Measurements from ENCODE around the gene ADGRF4.

DNA sequence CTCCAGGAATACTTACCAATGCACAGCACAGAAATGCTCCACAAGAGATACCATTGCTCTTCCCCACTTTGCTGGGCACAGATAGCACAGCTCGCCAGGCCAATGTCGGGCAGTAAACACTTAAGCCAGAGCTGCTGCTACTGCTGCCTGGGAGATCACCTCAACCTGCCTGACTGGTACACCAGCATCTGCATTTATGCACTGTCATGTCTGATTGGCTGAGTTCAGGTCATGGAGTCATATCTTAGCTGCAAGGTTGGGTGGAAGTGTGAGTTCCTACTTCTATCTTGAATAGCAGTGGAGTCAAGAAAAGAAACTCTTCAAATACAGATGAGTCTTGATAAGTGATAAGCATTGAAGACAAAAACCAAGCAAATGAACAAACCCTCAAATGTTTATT lies 10.9 kb upstream of the ADGRF4 start:
- TF ChIP-seq, protein P1, sequence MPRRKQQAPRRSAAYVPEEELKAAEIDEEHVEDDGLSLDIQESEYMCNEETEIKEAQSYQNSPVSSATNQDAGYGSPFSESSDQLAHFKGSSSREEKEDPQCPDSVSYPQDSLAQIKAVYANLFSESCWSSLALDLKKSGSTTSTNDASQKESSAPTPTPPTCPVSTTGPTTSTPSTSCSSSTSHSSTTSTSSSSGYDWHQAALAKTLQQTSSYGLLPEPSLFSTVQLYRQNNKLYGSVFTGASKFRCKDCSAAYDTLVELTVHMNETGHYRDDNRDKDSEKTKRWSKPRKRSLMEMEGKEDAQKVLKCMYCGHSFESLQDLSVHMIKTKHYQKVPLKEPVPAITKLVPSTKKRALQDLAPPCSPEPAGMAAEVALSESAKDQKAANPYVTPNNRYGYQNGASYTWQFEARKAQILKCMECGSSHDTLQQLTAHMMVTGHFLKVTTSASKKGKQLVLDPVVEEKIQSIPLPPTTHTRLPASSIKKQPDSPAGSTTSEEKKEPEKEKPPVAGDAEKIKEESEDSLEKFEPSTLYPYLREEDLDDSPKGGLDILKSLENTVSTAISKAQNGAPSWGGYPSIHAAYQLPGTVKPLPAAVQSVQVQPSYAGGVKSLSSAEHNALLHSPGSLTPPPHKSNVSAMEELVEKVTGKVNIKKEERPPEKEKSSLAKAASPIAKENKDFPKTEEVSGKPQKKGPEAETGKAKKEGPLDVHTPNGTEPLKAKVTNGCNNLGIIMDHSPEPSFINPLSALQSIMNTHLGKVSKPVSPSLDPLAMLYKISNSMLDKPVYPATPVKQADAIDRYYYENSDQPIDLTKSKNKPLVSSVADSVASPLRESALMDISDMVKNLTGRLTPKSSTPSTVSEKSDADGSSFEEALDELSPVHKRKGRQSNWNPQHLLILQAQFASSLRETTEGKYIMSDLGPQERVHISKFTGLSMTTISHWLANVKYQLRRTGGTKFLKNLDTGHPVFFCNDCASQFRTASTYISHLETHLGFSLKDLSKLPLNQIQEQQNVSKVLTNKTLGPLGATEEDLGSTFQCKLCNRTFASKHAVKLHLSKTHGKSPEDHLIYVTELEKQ (CRISPR knock-in tag; IDR thresholded peaks at IDR 0.05), result no peak
- TF ChIP-seq RFX1 (IDR thresholded peaks at IDR 0.05) (no peak), POLR2AphosphoS5 (IDR thresholded peaks at IDR 0.05; ENCODE audit: control insufficient read depth, insufficient read depth, low read depth, low read length) (no peak), SP1 (CRISPR knock-in tag; IDR thresholded peaks at IDR 0.05) (no peak), YY1 (IDR thresholded peaks at IDR 0.05; ENCODE audit: borderline replicate concordance in 1 of 3, control insufficient read depth in 1 of 3, extremely low read depth in 1 of 3, insufficient read depth in 3 of 3, insufficient read length in 1 of 3, insufficient replicate concordance in 2 of 3, low read depth in 1 of 3, low read length in 2 of 3) (no peak), DPF2 (IDR thresholded peaks at IDR 0.05) (no peak), ETS2 (tag; IDR thresholded peaks at IDR 0.05; ENCODE audit: borderline replicate concordance, poor library complexity, severe bottlenecking) (no peak), GABPA (tag; conservative IDR thresholded peaks at IDR 0.05; ENCODE audit: low read depth) (no peak)
- TF ChIP-seq, protein P2, sequence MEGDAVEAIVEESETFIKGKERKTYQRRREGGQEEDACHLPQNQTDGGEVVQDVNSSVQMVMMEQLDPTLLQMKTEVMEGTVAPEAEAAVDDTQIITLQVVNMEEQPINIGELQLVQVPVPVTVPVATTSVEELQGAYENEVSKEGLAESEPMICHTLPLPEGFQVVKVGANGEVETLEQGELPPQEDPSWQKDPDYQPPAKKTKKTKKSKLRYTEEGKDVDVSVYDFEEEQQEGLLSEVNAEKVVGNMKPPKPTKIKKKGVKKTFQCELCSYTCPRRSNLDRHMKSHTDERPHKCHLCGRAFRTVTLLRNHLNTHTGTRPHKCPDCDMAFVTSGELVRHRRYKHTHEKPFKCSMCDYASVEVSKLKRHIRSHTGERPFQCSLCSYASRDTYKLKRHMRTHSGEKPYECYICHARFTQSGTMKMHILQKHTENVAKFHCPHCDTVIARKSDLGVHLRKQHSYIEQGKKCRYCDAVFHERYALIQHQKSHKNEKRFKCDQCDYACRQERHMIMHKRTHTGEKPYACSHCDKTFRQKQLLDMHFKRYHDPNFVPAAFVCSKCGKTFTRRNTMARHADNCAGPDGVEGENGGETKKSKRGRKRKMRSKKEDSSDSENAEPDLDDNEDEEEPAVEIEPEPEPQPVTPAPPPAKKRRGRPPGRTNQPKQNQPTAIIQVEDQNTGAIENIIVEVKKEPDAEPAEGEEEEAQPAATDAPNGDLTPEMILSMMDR (IDR thresholded peaks at IDR 0.05 in 2 of 3, conservative IDR thresholded peaks at IDR 0.05 in 1 of 3; ENCODE audit: insufficient read depth in 2 of 3, low read depth in 1 of 3, low read length in 3 of 3), result no peak
- TF ChIP-seq, protein P3, sequence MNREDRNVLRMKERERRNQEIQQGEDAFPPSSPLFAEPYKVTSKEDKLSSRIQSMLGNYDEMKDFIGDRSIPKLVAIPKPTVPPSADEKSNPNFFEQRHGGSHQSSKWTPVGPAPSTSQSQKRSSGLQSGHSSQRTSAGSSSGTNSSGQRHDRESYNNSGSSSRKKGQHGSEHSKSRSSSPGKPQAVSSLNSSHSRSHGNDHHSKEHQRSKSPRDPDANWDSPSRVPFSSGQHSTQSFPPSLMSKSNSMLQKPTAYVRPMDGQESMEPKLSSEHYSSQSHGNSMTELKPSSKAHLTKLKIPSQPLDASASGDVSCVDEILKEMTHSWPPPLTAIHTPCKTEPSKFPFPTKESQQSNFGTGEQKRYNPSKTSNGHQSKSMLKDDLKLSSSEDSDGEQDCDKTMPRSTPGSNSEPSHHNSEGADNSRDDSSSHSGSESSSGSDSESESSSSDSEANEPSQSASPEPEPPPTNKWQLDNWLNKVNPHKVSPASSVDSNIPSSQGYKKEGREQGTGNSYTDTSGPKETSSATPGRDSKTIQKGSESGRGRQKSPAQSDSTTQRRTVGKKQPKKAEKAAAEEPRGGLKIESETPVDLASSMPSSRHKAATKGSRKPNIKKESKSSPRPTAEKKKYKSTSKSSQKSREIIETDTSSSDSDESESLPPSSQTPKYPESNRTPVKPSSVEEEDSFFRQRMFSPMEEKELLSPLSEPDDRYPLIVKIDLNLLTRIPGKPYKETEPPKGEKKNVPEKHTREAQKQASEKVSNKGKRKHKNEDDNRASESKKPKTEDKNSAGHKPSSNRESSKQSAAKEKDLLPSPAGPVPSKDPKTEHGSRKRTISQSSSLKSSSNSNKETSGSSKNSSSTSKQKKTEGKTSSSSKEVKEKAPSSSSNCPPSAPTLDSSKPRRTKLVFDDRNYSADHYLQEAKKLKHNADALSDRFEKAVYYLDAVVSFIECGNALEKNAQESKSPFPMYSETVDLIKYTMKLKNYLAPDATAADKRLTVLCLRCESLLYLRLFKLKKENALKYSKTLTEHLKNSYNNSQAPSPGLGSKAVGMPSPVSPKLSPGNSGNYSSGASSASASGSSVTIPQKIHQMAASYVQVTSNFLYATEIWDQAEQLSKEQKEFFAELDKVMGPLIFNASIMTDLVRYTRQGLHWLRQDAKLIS (CRISPR knock-in tag; IDR thresholded peaks at IDR 0.05), result no peak
- TF ChIP-seq, protein P4, sequence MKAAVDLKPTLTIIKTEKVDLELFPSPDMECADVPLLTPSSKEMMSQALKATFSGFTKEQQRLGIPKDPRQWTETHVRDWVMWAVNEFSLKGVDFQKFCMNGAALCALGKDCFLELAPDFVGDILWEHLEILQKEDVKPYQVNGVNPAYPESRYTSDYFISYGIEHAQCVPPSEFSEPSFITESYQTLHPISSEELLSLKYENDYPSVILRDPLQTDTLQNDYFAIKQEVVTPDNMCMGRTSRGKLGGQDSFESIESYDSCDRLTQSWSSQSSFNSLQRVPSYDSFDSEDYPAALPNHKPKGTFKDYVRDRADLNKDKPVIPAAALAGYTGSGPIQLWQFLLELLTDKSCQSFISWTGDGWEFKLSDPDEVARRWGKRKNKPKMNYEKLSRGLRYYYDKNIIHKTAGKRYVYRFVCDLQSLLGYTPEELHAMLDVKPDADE (conservative IDR thresholded peaks at IDR 0.05; ENCODE audit: control insufficient read depth, low read depth, low read length), result no peak

All from K562 (cell line).